D721Med (cell line): ENCODE results near the gene PCDHGB7.

Experiments used
- DNase-seq: peaks from one replicate; pipeline ENCODE4 v3.0.0; 2011; ENCODE audit warnings: low spot score; ENCODE audit not compliant: insufficient read length
- FAIRE-seq: peaks from 2 replicates; lab custom pipeline; 2011; peaks lifted over from hg19 to GRCh38; lab: Jason Lieb, UNC
- TF ChIP-seq, protein P1 (sequence below): IDR thresholded peaks from 2 replicates; pipeline ENCODE4 v1.5.1; 2012; ENCODE audit warnings: mild to moderate bottlenecking, control low read depth; ENCODE audit not compliant: insufficient read depth; ENCODE audit errors: missing control alignments

Gene PCDHGB7

GRCh38 chr5:141465351-141465750 is 47.9 kb downstream of the PCDHGB7 start:
- FAIRE-seq = no peak
- DNase-seq = no peak
- TF ChIP-seq, protein P1, sequence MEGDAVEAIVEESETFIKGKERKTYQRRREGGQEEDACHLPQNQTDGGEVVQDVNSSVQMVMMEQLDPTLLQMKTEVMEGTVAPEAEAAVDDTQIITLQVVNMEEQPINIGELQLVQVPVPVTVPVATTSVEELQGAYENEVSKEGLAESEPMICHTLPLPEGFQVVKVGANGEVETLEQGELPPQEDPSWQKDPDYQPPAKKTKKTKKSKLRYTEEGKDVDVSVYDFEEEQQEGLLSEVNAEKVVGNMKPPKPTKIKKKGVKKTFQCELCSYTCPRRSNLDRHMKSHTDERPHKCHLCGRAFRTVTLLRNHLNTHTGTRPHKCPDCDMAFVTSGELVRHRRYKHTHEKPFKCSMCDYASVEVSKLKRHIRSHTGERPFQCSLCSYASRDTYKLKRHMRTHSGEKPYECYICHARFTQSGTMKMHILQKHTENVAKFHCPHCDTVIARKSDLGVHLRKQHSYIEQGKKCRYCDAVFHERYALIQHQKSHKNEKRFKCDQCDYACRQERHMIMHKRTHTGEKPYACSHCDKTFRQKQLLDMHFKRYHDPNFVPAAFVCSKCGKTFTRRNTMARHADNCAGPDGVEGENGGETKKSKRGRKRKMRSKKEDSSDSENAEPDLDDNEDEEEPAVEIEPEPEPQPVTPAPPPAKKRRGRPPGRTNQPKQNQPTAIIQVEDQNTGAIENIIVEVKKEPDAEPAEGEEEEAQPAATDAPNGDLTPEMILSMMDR = no peak
